ENCODE results near the gene DNAI2.

DNAI2 gene

GRCh38 chr17:74307984-74308773, 34.1 kb downstream of the DNAI2 start:
- in situ Hi-C loops (cut with MboI; ENCODE audit: low pct_unique_long_range_greater_than_20kb, low sequenced_read_pairs, unreplicated experiment): loop anchor here (10.0 kb wide), 1 partner anchor 47 kb away; no protein-coding TSS in a partner anchor
- no peak for TF ChIP-seq CTCF (IDR thresholded peaks at IDR 0.05; ENCODE audit: extremely low read depth, insufficient read depth, missing control alignments)
- no peak for DNase-seq (ENCODE audit: low spot score)

GRCh38 chr17:74309902-74310301, 35.9 kb downstream of the DNAI2 start:
- TF ChIP-seq CTCF (IDR thresholded peaks at IDR 0.05; ENCODE audit: extremely low read depth, insufficient read depth, missing control alignments): no peak
- in situ Hi-C loops (cut with MboI; ENCODE audit: low pct_unique_long_range_greater_than_20kb, low sequenced_read_pairs, unreplicated experiment): loop anchor here (10.0 kb wide), 1 partner anchor 45 kb away; no protein-coding TSS in a partner anchor
- no peak for DNase-seq (ENCODE audit: low spot score)

GRCh38 chr17:74314877-74315276, 40.8 kb downstream of the DNAI2 start:
- no peak for TF ChIP-seq CTCF (IDR thresholded peaks at IDR 0.05; ENCODE audit: extremely low read depth, insufficient read depth, missing control alignments)

GRCh38 chr17:74316220-74316619, 42.2 kb downstream of the DNAI2 start:
- in situ Hi-C loops (cut with MboI; ENCODE audit: low pct_unique_long_range_greater_than_20kb, low sequenced_read_pairs, unreplicated experiment): no loop called here
- no peak for DNase-seq (ENCODE audit: low spot score)
- TF ChIP-seq CTCF (IDR thresholded peaks at IDR 0.05; ENCODE audit: extremely low read depth, insufficient read depth, missing control alignments): no peak

More at GRCh38 chr17:74314877-74315276, 40.8 kb downstream of the DNAI2 start:
- in situ Hi-C loops (cut with MboI; ENCODE audit: low pct_unique_long_range_greater_than_20kb, low sequenced_read_pairs, unreplicated experiment): no loop called here
- DNase-seq (ENCODE audit: low spot score): no peak

- no peak for DNase-seq (ENCODE audit: low spot score)
- in situ Hi-C loops (cut with MboI; ENCODE audit: low pct_unique_long_range_greater_than_20kb, low sequenced_read_pairs, unreplicated experiment): no loop called here
- no peak for TF ChIP-seq CTCF (IDR thresholded peaks at IDR 0.05; ENCODE audit: extremely low read depth, insufficient read depth, missing control alignments)
These were observed 43.0 kb downstream of the DNAI2 start for GRCh38 chr17:74317071-74317470.

- no peak for DNase-seq (ENCODE audit: low spot score)
- TF ChIP-seq CTCF (IDR thresholded peaks at IDR 0.05; ENCODE audit: extremely low read depth, insufficient read depth, missing control alignments): no peak
- in situ Hi-C loops (cut with MboI; ENCODE audit: low pct_unique_long_range_greater_than_20kb, low sequenced_read_pairs, unreplicated experiment): no loop called here
These were observed 44.4 kb downstream of the DNAI2 start for GRCh38 chr17:74318391-74318790.

Data from GM13977 (cell line).